ENCODE data around the gene ZNF626. TPM values are rescaled to one million over a fixed set of nuclear protein-coding genes. Genes with fewer than 3 reads are reported as not detected.
"Not testable (repeated sequence)": the region's sequence is repeated elsewhere in the genome, so short reads cannot be mapped to it uniquely, and the experiment has no call there.

The ZNF626 gene
- 10 to 100 TPM in 1 of 6 donors, 1 to 10 TPM in 5; 5.2 to 11.5 (median 8.6) TPM for total RNA-seq

GRCh38 chr19:20661150-20661819 lies at the start of gene ZNF626:
Gene ZNF626, minus strand, starts transcription at chr19:20661571. Its CDS starts 125 bp downstream, at chr19:20661446.
- peaks cover 8 to 30% (median 16%) of the 10 kb centered on the region in 4 donors for H3K4me1 ChIP-seq
- peaks cover 0 to 22% (median 17%) of the 10 kb centered on the region in 4 donors for H3K9me3 ChIP-seq
- ATAC-seq (ENCODE audit: low FRiP score in 2 of 2) = peak; percentile 97 to 98
- H3K27me3 ChIP-seq = no peaks in the 10 kb centered on the region
- WGBS, 2 donors = 3 to 4% methylated on average over 11 to 25 of the region's 25 CpGs
- DNase-seq = peak; percentile 84 to 94
- peak within 1 kb of the TSS; percentile 38 to 84 (median 70) for H3K4me3 ChIP-seq
- peak; percentile 73 to 81 for TF ChIP-seq POLR2AphosphoS5 (IDR thresholded peaks at IDR 0.05)
- TF ChIP-seq EP300 (IDR thresholded peaks at IDR 0.05) = no peak
- peak in 3 of 4 donors; percentile 59 to 75 (median 66) for TF ChIP-seq POLR2A (IDR thresholded peaks at IDR 0.05)
- TF ChIP-seq CTCF (IDR thresholded peaks at IDR 0.05) = no peak
- peaks cover 0 to 22% (median 6%) of the 10 kb centered on the region in 4 donors for H3K36me3 ChIP-seq
- peak within 1 kb of the TSS; percentile 83 to 90 (median 86) for H3K27ac ChIP-seq

- no peaks in the 10 kb centered on the region for H3K36me3 ChIP-seq
- WGBS, 2 donors = 86 to 90% methylated on average over 9 of the region's 9 CpGs
- no peak for ATAC-seq (ENCODE audit: low FRiP score in 2 of 2)
- no peak overlapping the region for H3K4me3 ChIP-seq
- no peak overlapping the region for H3K27ac ChIP-seq
- DNase-seq = no peak
- H3K27me3 ChIP-seq = no peaks in the 10 kb centered on the region
- H3K9me3 ChIP-seq = no peaks in the 10 kb centered on the region
- TF ChIP-seq EP300 (IDR thresholded peaks at IDR 0.05) = no peak
- TF ChIP-seq POLR2AphosphoS5 (IDR thresholded peaks at IDR 0.05) = no peak
- no peak for TF ChIP-seq POLR2A (IDR thresholded peaks at IDR 0.05)
- TF ChIP-seq CTCF (IDR thresholded peaks at IDR 0.05) = no peak
- H3K4me1 ChIP-seq = no peaks in the 10 kb centered on the region
Observed at GRCh38 chr19:20669263-20669662, 7.9 kb upstream of the ZNF626 start.

GRCh38 chr19:20667281-20667680 lies 5.9 kb upstream of the ZNF626 start:
- DNase-seq = no peak
- 94% methylated on average over 4 of the region's 4 CpGs for WGBS, 2 donors
- ATAC-seq (ENCODE audit: low FRiP score in 2 of 2) = no peak
- Histone ChIP-seq H3K4me3 (no peak overlapping the region), H3K36me3 (no peaks in the 10 kb centered on the region), H3K4me1 (no peaks in the 10 kb centered on the region), H3K27me3 (no peaks in the 10 kb centered on the region), H3K9me3 (no peaks in the 10 kb centered on the region), H3K27ac (no peak overlapping the region)
- TF ChIP-seq EP300 (IDR thresholded peaks at IDR 0.05) (no peak), POLR2AphosphoS5 (IDR thresholded peaks at IDR 0.05) (no peak), POLR2A (IDR thresholded peaks at IDR 0.05) (no peak), CTCF (IDR thresholded peaks at IDR 0.05) (no peak)

GRCh38 chr19:20664901-20665781 lies 3.8 kb upstream of the ZNF626 start:
- Histone ChIP-seq H3K27ac (peak overlapping the region in 2 of 4 donors; percentile 40 to 52), H3K4me1 (peaks cover 0 to 5% (median 4%) of the 10 kb centered on the region in 4 donors), H3K9me3 (no peaks in the 10 kb centered on the region), H3K4me3 (peak overlapping the region in 1 of 4 donors; percentile 1), H3K36me3 (no peaks in the 10 kb centered on the region), H3K27me3 (no peaks in the 10 kb centered on the region)
- WGBS, 2 donors = 71 to 74% methylated on average over 20 to 22 of the region's 22 CpGs
- no peak for ATAC-seq (ENCODE audit: low FRiP score in 2 of 2)
- DNase-seq = no peak
- TF ChIP-seq EP300 (IDR thresholded peaks at IDR 0.05) = no peak
- TF ChIP-seq POLR2A (IDR thresholded peaks at IDR 0.05) = no peak
- TF ChIP-seq POLR2AphosphoS5 (IDR thresholded peaks at IDR 0.05) = no peak
- TF ChIP-seq CTCF (IDR thresholded peaks at IDR 0.05) = no peak

GRCh38 chr19:20664475-20664874 lies 3.1 kb upstream of the ZNF626 start:
- Histone ChIP-seq H3K27ac (peak overlapping the region in 1 of 4 donors; percentile 40), H3K4me1 (peaks cover 2 to 11% (median 9%) of the 10 kb centered on the region in 4 donors)
- H3K4me3 ChIP-seq; H3K9me3 ChIP-seq; H3K36me3 ChIP-seq; DNase-seq; ATAC-seq (ENCODE audit: low FRiP score in 2 of 2); H3K27me3 ChIP-seq: not testable (repeated sequence)
- 44 to 70% methylated on average over 10 of the region's 10 CpGs for WGBS, 2 donors
